ENCODE data around the gene GPS2. TPM values are rescaled to one million over a fixed set of nuclear protein-coding genes. Genes with fewer than 3 reads are reported as not detected.

Gene GPS2
- total RNA-seq, 1 experiment from 2014 or later, result 36.9 TPM

DNA sequence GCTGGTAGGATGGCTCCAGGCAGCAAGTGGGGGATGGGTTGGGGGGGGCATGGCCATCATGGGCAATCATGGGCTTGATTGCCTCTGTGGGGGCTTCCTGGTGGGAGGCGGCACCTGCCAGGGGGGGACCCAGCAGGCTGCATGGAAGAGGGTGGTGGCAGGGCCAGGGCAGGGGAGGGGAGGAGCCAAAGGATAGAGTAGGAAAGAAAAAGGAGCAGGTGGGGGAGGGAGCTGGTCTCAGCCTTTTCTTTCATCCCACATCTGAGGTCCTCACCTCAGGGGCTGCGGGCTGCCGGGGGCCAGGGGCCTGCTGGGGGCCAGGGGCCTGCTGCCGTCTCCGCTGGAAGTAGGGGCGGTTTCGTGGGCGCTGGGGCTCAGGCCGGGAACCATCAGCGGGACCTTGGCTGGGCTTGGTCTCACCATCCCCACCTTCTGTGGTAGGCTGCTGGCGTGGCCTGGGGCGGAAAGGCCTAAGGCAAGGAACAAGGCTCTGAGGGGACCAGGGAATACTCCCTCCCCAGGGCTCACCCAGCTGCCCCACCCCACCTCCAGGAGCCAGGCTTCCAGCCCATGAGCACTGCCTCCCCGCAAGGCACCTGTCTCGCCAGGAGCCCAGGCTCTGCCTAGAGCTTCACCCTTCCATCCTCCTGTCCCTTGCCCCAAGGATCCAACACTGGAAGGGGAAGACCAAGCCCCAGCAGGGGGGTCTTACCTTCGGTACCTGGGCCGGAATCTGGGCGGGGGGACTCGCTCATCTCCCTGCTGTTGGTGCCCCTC is 25.7 kb downstream of the GPS2 start:
- Histone ChIP-seq H3K27me3 (ENCODE audit: low read length) (no peaks in the 10 kb centered on the region), H3K36me3 (ENCODE audit: insufficient read depth, low read length) (no peaks in the 10 kb centered on the region), H3K4me1 (ENCODE audit: low read length) (peaks cover 6% of the 10 kb centered on the region; the same call in 1 of the 2 replicates), H2AFZ (ENCODE audit: low read length) (no peak overlapping the region), H3K27ac (ENCODE audit: low read length) (no peak overlapping the region), H4K20me1 (ENCODE audit: insufficient read depth, low read depth, low read length) (no peaks in the 10 kb centered on the region), H3K4me3 (ENCODE audit: low read length) (no peak overlapping the region), H3K9ac (ENCODE audit: low read length) (no peak overlapping the region), H3K9me2 (replicated peaks; ENCODE audit: insufficient read depth, low read length) (no peaks in the 10 kb centered on the region), H3K4me2 (ENCODE audit: low read depth, low read length, poor library complexity, severe bottlenecking) (no peak overlapping the region), H3K79me2 (ENCODE audit: low read length) (no peaks in the 10 kb centered on the region), H3K9me3 (ENCODE audit: low read length) (no peaks in the 10 kb centered on the region)
- no peak for DNase-seq

DNA sequence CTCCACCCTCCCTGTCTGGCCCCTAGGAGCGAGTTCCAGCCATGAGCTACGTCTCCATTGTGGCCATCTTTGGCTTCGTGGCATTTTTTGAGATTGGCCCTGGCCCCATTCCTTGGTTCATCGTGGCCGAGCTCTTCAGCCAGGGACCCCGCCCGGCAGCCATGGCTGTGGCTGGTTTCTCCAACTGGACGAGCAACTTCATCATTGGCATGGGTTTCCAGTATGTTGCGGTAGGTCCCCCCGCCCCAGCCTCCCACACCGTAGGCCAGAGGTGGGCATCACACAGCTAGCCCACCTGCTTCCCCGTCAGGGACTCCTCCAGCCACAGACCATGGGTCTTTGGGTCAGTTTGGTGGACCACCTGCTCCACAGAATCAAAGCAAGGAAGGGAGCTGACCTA is 29.5 kb downstream of the GPS2 start:
- no peaks in the 10 kb centered on the region for H3K27me3 ChIP-seq (ENCODE audit: low read length)
- no peak for DNase-seq
- H3K36me3 ChIP-seq (ENCODE audit: insufficient read depth, low read length), result no peaks in the 10 kb centered on the region

DNA sequence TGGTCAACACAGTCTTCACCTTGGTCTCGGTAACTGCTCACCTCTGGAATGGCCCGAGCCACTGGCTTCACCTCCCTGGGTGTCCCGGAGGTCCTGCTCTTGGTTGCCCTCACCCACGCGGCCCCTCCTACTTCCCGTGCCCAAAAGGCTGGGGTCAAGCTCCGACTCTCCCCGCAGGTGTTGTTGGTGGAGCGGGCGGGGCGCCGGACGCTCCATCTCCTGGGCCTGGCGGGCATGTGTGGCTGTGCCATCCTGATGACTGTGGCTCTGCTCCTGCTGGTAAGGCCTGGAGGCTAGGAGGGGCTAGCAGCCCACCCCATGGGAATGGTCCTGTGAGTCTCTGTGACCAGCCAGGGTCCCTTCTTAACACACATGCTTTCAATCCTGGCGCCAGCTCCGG is 30.2 kb downstream of the GPS2 start:
- H3K4me2 ChIP-seq (ENCODE audit: low read depth, low read length, poor library complexity, severe bottlenecking), result no peak overlapping the region
- no peaks in the 10 kb centered on the region for H3K27me3 ChIP-seq (ENCODE audit: low read length)
- H3K79me2 ChIP-seq (ENCODE audit: low read length), result no peaks in the 10 kb centered on the region

More for the DNA sequence above, 29.5 kb downstream of the GPS2 start:
- Histone ChIP-seq H3K9me2 (replicated peaks; ENCODE audit: insufficient read depth, low read length) (no peaks in the 10 kb centered on the region), H3K4me1 (ENCODE audit: low read length) (peaks cover 24% of the 10 kb centered on the region), H2AFZ (ENCODE audit: low read length) (no peak overlapping the region), H3K4me2 (ENCODE audit: low read depth, low read length, poor library complexity, severe bottlenecking) (no peak overlapping the region), H3K79me2 (ENCODE audit: low read length) (no peaks in the 10 kb centered on the region), H3K9ac (ENCODE audit: low read length) (no peak overlapping the region), H3K27ac (ENCODE audit: low read length) (no peak overlapping the region), H3K4me3 (ENCODE audit: low read length) (no peak overlapping the region), H4K20me1 (ENCODE audit: insufficient read depth, low read depth, low read length) (no peaks in the 10 kb centered on the region), H3K9me3 (ENCODE audit: low read length) (no peaks in the 10 kb centered on the region)

DNA sequence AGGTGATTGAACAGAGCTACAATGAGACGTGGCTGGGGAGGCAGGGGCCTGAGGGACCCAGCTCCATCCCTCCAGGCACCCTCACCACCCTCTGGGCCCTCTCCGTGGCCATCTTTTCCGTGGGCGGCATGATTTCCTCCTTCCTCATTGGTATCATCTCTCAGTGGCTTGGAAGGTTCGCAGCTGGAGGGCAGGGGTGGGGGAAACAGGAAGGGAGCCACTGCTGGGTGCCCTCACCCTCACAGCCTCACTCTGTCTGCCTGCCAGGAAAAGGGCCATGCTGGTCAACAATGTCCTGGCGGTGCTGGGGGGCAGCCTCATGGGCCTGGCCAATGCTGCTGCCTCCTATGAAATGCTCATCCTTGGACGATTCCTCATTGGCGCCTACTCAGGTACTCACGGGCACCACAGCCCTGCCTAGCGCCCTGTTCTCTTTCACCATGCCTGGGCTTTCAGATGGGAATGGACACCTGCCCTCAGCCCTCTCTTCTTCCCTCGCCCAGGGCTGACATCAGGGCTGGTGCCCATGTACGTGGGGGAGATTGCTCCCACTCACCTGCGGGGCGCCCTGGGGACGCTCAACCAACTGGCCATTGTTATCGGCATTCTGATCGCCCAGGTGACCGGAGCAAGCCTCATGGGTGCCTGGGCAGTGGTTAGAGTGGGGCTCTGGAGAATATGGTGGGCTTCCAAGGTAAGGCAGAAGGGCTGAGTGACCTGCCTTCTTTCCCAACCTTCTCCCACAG is 31.5 kb downstream of the GPS2 start:
- Histone ChIP-seq H3K27ac (ENCODE audit: low read length) (no peak overlapping the region), H3K36me3 (ENCODE audit: insufficient read depth, low read length) (no peaks in the 10 kb centered on the region), H4K20me1 (ENCODE audit: insufficient read depth, low read depth, low read length) (no peaks in the 10 kb centered on the region), H3K27me3 (ENCODE audit: low read length) (no peaks in the 10 kb centered on the region), H3K4me3 (ENCODE audit: low read length) (no peak overlapping the region), H2AFZ (ENCODE audit: low read length) (no peak overlapping the region), H3K9me3 (ENCODE audit: low read length) (no peaks in the 10 kb centered on the region), H3K9me2 (replicated peaks; ENCODE audit: insufficient read depth, low read length) (no peaks in the 10 kb centered on the region), H3K4me2 (ENCODE audit: low read depth, low read length, poor library complexity, severe bottlenecking) (no peak overlapping the region), H3K9ac (ENCODE audit: low read length) (no peak overlapping the region), H3K4me1 (ENCODE audit: low read length) (peaks cover 28% of the 10 kb centered on the region), H3K79me2 (ENCODE audit: low read length) (no peaks in the 10 kb centered on the region)
- DNase-seq, result no peak

More for the DNA sequence above, 30.2 kb downstream of the GPS2 start:
- no peak overlapping the region for H2AFZ ChIP-seq (ENCODE audit: low read length)
- no peak overlapping the region for H3K4me3 ChIP-seq (ENCODE audit: low read length)
- DNase-seq, result no peak
- no peaks in the 10 kb centered on the region for H3K36me3 ChIP-seq (ENCODE audit: insufficient read depth, low read length)
- peaks cover 28% of the 10 kb centered on the region for H3K4me1 ChIP-seq (ENCODE audit: low read length)
- no peaks in the 10 kb centered on the region for H3K9me2 ChIP-seq (replicated peaks; ENCODE audit: insufficient read depth, low read length)
- no peak overlapping the region for H3K27ac ChIP-seq (ENCODE audit: low read length)
- no peaks in the 10 kb centered on the region for H3K9me3 ChIP-seq (ENCODE audit: low read length)
- H4K20me1 ChIP-seq (ENCODE audit: insufficient read depth, low read depth, low read length), result no peaks in the 10 kb centered on the region
- H3K9ac ChIP-seq (ENCODE audit: low read length), result no peak overlapping the region

DNA sequence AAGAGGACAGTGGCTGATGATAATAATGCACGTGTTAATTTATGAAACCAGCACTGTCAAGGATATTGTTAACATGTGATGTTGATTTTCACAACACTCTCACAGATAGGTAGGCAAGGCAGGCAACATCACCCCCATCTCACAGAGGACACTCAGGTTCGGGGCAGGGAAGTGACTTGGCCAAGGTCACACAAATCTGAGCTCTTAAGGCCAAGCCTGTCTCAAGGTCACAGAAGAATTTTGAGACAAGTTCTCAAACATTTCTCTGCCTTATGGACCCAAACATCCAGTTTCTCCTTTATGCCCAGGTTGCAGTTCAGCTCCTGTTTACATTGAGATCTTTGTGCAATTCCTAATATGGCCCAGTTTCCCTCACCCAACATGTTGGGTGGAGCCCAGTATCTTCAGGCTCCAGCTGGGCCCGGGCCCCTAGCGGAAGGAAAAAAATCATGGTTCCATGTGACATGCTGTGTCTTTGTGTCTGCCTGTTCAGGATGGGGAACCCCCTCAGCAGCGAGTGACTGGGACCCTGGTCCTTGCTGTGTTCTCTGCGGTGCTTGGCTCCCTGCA is 32.3 kb downstream of the GPS2 start:
- DNase-seq, result peak; percentile 57

DNA sequence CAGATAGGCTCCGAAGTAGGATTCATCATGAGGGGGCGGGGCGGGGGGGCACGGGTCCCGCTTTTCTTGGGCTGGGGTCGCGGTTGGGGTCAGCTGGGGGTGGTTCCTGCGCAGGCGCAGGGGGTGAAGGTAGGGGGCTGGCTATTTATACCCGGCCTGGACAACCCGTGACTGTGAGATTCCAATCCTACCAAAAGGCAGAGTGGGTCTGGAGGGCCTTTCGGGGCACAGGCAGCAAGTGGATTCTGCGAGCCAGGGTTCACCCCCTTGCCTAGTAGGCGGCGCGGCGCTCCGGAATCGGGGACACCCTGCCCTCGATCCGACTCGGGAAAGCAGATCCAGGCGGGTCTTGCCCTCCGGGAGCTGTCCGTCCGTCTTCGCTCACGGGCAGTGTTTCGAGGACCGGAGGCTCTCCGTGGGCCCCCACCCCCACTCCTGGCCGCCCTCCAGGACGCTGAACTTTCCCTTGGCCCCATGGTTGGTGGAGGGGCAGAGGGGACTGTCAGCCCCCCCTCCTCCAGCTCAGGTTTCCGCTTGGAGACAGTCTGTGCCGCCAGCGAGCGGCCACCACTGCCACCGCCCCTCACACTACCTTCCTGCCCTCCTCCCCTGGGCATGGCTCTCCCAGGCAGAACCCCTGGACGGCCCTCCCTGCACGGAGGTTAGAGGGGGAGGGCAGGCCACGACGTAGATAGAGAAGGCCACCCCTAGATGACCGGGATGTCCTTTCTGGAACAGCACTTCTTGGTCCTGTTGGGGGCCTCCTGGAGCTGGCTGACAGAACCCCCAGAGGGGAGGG is 33.0 kb downstream of the GPS2 start:
- Histone ChIP-seq H3K9ac (ENCODE audit: low read length) (peak overlapping the region; percentile 45; the same call in 1 of the 2 replicates), H3K4me3 (ENCODE audit: low read length) (peak overlapping the region; percentile 61; the same call in 1 of the 2 replicates), H3K27ac (ENCODE audit: low read length) (no peak overlapping the region), H3K4me2 (ENCODE audit: low read depth, low read length, poor library complexity, severe bottlenecking) (peak overlapping the region; percentile 76), H3K9me2 (replicated peaks; ENCODE audit: insufficient read depth, low read length) (no peaks in the 10 kb centered on the region), H4K20me1 (ENCODE audit: insufficient read depth, low read depth, low read length) (no peaks in the 10 kb centered on the region), H3K79me2 (ENCODE audit: low read length) (no peaks in the 10 kb centered on the region), H3K36me3 (ENCODE audit: insufficient read depth, low read length) (no peaks in the 10 kb centered on the region), H2AFZ (ENCODE audit: low read length) (no peak overlapping the region), H3K27me3 (ENCODE audit: low read length) (no peaks in the 10 kb centered on the region), H3K4me1 (ENCODE audit: low read length) (peaks cover 28% of the 10 kb centered on the region), H3K9me3 (ENCODE audit: low read length) (no peaks in the 10 kb centered on the region)
- no peak for DNase-seq

More for the DNA sequence above, 32.3 kb downstream of the GPS2 start:
- H3K9me2 ChIP-seq (replicated peaks; ENCODE audit: insufficient read depth, low read length), result no peaks in the 10 kb centered on the region
- H3K4me1 ChIP-seq (ENCODE audit: low read length), result peaks cover 28% of the 10 kb centered on the region
- H3K4me2 ChIP-seq (ENCODE audit: low read depth, low read length, poor library complexity, severe bottlenecking), result no peak overlapping the region
- no peaks in the 10 kb centered on the region for H3K36me3 ChIP-seq (ENCODE audit: insufficient read depth, low read length)
- H3K79me2 ChIP-seq (ENCODE audit: low read length), result no peaks in the 10 kb centered on the region
- H3K4me3 ChIP-seq (ENCODE audit: low read length), result no peak overlapping the region
- no peak overlapping the region for H2AFZ ChIP-seq (ENCODE audit: low read length)
- H3K27ac ChIP-seq (ENCODE audit: low read length), result no peak overlapping the region
- H4K20me1 ChIP-seq (ENCODE audit: insufficient read depth, low read depth, low read length), result no peaks in the 10 kb centered on the region
- no peak overlapping the region for H3K9ac ChIP-seq (ENCODE audit: low read length)
- H3K9me3 ChIP-seq (ENCODE audit: low read length), result no peaks in the 10 kb centered on the region
- H3K27me3 ChIP-seq (ENCODE audit: low read length), result no peaks in the 10 kb centered on the region

DNA sequence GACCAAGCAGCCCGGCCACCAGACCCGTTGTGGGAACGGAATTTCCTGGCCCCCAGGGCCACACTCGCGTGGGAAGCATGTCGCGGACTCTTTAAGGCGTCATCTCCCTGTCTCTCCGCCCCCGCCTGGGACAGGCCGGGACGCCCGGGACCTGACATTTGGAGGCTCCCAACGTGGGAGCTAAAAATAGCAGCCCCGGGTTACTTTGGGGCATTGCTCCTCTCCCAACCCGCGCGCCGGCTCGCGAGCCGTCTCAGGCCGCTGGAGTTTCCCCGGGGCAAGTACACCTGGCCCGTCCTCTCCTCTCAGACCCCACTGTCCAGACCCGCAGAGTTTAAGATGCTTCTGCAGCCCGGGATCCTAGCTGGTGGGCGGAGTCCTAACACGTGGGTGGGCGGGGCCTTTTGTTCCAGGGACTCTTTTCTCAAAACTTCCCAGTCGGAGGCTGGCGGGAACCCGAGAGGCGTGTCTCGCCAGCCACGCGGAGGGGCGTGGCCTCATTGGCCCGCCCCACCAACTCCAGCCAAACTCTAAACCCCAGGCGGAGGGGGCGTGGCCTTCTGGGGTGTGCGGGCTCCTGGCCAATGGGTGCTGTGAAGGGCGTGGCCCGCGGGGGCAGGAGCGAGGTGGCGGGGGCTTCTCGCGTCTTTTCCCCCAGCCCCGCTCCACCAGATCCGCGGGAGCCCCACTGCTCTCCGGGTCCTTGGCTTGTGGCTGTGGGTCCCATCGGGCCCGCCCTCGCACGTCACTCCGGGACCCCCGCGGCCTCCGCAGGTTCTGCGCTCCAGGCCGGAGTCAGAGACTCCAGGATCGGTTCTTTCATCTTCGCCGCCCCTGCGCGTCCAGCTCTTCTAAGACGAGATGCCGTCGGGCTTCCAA is 33.8 kb downstream of the GPS2 start, which contains the start of gene SLC2A4:
SLC2A4 (plus strand) TSS at position 645 of the 879 bp plus-strand sequence; CDS start at position 862, 217 bp downstream.
- Histone ChIP-seq H3K9me2 (replicated peaks; ENCODE audit: insufficient read depth, low read length) (no peaks in the 10 kb centered on the region), H3K9ac (ENCODE audit: low read length) (peak within 1 kb of the TSS; percentile 53), H3K79me2 (ENCODE audit: low read length) (no peaks in the 10 kb centered on the region), H3K27me3 (ENCODE audit: low read length) (no peaks in the 10 kb centered on the region), H4K20me1 (ENCODE audit: insufficient read depth, low read depth, low read length) (no peaks in the 10 kb centered on the region), H3K4me3 (ENCODE audit: low read length) (peak within 1 kb of the TSS; percentile 61), H3K4me2 (ENCODE audit: low read depth, low read length, poor library complexity, severe bottlenecking) (peak within 1 kb of the TSS; percentile 76), H3K27ac (ENCODE audit: low read length) (no peak within 1 kb of the TSS), H3K9me3 (ENCODE audit: low read length) (no peaks in the 10 kb centered on the region), H2AFZ (ENCODE audit: low read length) (peak within 1 kb of the TSS; percentile 47), H3K4me1 (ENCODE audit: low read length) (peaks cover 25% of the 10 kb centered on the region), H3K36me3 (ENCODE audit: insufficient read depth, low read length) (no peaks in the 10 kb centered on the region)
- peak; percentile 98 for DNase-seq

All from Karpas-422 (cell line).